A673 (cell line): ENCODE data around the gene NOP16. TPM values are rescaled to one million over a fixed set of nuclear protein-coding genes. Genes with fewer than 3 reads are reported as not detected.

ENCODE experiments used
- BruUV-seq: library from RNA; stranded (reverse); fragments of 400-500 nt; replicated peaks from 2 replicates; lab custom pipeline; 2021; lab: Mats Ljungman, UMichigan
- CTCF ChIA-PET: fragments of 300-600 bp; sonication (Branson Sonifier 250); formaldehyde crosslinking; loops from one replicate; lab custom pipeline; 2022; ENCODE audit warnings: antibody characterized with exemption; lab: Charles Lee
- POLR2A ChIA-PET: fragments of 300-600 bp; sonication (Branson Sonifier 250); formaldehyde crosslinking; loops from one replicate; lab custom pipeline; 2022; ENCODE audit warnings: antibody characterized with exemption; ENCODE audit not compliant: low non-redundant PET; lab: Charles Lee
- DNase-seq: peaks from one replicate; pipeline ENCODE4 v3.0.0-alpha.2; 2015; ENCODE audit warnings: low spot score
- H3K27ac ChIP-seq: fragments of 200-600 bp; sonication (generic); 2 replicates; pipeline ENCODE4 v1.5.1; 2016; ENCODE audit warnings: mixed run types, low read depth, mild to moderate bottlenecking, mixed read lengths, antibody characterized with exemption, low read length; ENCODE audit not compliant: poor library complexity, severe bottlenecking
- H3K27me3 ChIP-seq: fragments of 200-600 bp; sonication (generic); replicated peaks from 2 replicates; pipeline ENCODE4 v1.6.1; 2017; ENCODE audit warnings: mixed run types, low read depth, mild to moderate bottlenecking, mixed read lengths, antibody characterized with exemption, low read length; ENCODE audit not compliant: insufficient read depth, poor library complexity
- H3K36me3 ChIP-seq: fragments of 200-600 bp; sonication (generic); 2 replicates; pipeline ENCODE4 v1.6.1; 2016; ENCODE audit warnings: mixed run types, mild to moderate bottlenecking, mixed read lengths, antibody characterized with exemption, low read length; ENCODE audit not compliant: insufficient read depth, poor library complexity, severe bottlenecking
- H3K4me1 ChIP-seq: fragments of 200-600 bp; sonication (generic); 2 replicates; pipeline ENCODE4 v1.6.1; 2017; ENCODE audit warnings: mixed run types, mild to moderate bottlenecking, mixed read lengths, antibody characterized with exemption, low read length; ENCODE audit not compliant: insufficient read depth, poor library complexity, severe bottlenecking
- H3K4me3 ChIP-seq: fragments of 200-600 bp; sonication (generic); 2 replicates; pipeline ENCODE4 v1.5.1; 2016; ENCODE audit warnings: low read depth, mixed run types, mild to moderate bottlenecking, mixed read lengths, low read length; ENCODE audit not compliant: poor library complexity, severe bottlenecking
- H3K9me3 ChIP-seq: fragments of 200-600 bp; sonication (generic); 2 replicates; pipeline ENCODE4 v1.6.1; 2016; ENCODE audit warnings: mixed run types, low read depth, mild to moderate bottlenecking, mixed read lengths, antibody characterized with exemption, low read length; ENCODE audit not compliant: poor library complexity, severe bottlenecking
- EZH2 ChIP-seq: fragments of 200-600 bp; sonication (generic); IDR thresholded peaks from 2 replicates; pipeline ENCODE4 v1.6.1; 2017; ENCODE audit warnings: borderline replicate concordance, low read depth, mild to moderate bottlenecking, mixed read lengths, antibody characterized with exemption, low read length; ENCODE audit not compliant: poor library complexity, severe bottlenecking
- intact Hi-C: fragments of 100-400 bp; cut with micrococcal nuclease; formaldehyde crosslinking; loops from one replicate; pipeline ENCODE4 v1.10.0; 2022; ENCODE audit not compliant: unreplicated experiment
- total RNA-seq: library from RNA; stranded (reverse); gene quantifications from 2 replicates; pipeline ENCODE4 v1.2.3, GENCODE V29; 2021
- TF ChIP-seq, protein P1 (sequence below): fragments of 300-800, 200-600 bp; sonication (generic); conservative IDR thresholded peaks from 2 replicates; pipeline ENCODE4 v1.5.1; 2017; ENCODE audit warnings: low read depth, mild to moderate bottlenecking, antibody characterized with exemption, low read length, moderate library complexity, mixed read lengths

NOP16 gene
- total RNA-seq, 1 experiment from 2014 or later: 66.0 TPM

DNA sequence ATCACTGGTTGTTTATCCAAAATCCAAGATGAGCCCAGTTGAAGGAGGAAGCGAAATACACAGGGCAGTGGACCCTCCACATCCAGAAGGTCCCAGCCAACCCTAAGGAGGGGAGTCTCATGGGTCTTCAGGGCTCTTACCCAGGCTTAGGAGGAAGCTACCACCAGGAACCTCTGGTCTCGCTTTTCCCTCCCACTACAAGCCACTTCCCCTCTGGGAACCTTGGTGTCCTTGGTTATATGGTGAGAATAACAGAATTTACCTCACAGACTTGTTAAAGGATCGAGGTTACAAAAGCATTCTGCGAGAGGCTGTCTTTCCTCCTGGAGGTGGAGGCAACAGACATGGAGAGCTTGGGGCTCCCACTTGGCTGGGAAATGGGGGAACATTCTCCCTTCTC is 3.6 kb upstream of the NOP16 start:
- POLR2A ChIA-PET: no interaction called here
- DNase-seq: no peak
- Histone ChIP-seq H3K27me3 (no peaks in the 10 kb centered on the region), H3K9me3 (no peaks in the 10 kb centered on the region), H3K4me1 (peaks cover 8% of the 10 kb centered on the region), H3K36me3 (no peaks in the 10 kb centered on the region), H3K4me3 (no peak overlapping the region), H3K27ac (no peak overlapping the region)
- intact Hi-C loops: no loop called here
- CTCF ChIA-PET: no interaction called here
- TF ChIP-seq EZH2: no peak
- TF ChIP-seq, protein P1, sequence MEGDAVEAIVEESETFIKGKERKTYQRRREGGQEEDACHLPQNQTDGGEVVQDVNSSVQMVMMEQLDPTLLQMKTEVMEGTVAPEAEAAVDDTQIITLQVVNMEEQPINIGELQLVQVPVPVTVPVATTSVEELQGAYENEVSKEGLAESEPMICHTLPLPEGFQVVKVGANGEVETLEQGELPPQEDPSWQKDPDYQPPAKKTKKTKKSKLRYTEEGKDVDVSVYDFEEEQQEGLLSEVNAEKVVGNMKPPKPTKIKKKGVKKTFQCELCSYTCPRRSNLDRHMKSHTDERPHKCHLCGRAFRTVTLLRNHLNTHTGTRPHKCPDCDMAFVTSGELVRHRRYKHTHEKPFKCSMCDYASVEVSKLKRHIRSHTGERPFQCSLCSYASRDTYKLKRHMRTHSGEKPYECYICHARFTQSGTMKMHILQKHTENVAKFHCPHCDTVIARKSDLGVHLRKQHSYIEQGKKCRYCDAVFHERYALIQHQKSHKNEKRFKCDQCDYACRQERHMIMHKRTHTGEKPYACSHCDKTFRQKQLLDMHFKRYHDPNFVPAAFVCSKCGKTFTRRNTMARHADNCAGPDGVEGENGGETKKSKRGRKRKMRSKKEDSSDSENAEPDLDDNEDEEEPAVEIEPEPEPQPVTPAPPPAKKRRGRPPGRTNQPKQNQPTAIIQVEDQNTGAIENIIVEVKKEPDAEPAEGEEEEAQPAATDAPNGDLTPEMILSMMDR: no peak
- no TSS peak for BruUV-seq

DNA sequence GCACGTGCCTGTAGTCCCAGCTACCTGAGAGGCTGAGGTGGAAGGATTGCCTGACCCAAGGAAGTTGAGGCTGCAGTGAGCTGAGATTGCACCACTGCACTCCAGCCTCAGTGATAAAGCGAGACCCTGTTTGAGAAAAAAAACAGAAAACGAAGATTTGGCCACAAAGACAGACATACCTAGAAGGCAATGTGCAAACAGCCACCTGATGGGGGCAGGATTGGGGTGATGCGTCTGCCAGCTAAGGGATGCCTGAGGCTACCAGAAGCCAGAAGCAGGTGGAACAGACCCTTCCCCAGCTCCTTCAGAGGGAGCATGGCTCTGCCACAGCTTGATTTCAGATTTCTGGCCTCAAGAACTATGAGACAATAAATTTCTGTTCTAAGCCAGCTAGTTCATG is 3.1 kb upstream of the NOP16 start:
- intact Hi-C loops: no loop called here
- peaks cover 4% of the 10 kb centered on the region for H3K36me3 ChIP-seq
- no peaks in the 10 kb centered on the region for H3K27me3 ChIP-seq
- CTCF ChIA-PET: no interaction called here
- peaks cover 13% of the 10 kb centered on the region for H3K4me1 ChIP-seq
- no peak overlapping the region for H3K27ac ChIP-seq
- no TSS peak for BruUV-seq
- no peaks in the 10 kb centered on the region for H3K9me3 ChIP-seq
- H3K4me3 ChIP-seq: no peak overlapping the region
- no peak for TF ChIP-seq EZH2
- TF ChIP-seq, protein P1: no peak
- no peak for DNase-seq
- POLR2A ChIA-PET: no interaction called here

DNA sequence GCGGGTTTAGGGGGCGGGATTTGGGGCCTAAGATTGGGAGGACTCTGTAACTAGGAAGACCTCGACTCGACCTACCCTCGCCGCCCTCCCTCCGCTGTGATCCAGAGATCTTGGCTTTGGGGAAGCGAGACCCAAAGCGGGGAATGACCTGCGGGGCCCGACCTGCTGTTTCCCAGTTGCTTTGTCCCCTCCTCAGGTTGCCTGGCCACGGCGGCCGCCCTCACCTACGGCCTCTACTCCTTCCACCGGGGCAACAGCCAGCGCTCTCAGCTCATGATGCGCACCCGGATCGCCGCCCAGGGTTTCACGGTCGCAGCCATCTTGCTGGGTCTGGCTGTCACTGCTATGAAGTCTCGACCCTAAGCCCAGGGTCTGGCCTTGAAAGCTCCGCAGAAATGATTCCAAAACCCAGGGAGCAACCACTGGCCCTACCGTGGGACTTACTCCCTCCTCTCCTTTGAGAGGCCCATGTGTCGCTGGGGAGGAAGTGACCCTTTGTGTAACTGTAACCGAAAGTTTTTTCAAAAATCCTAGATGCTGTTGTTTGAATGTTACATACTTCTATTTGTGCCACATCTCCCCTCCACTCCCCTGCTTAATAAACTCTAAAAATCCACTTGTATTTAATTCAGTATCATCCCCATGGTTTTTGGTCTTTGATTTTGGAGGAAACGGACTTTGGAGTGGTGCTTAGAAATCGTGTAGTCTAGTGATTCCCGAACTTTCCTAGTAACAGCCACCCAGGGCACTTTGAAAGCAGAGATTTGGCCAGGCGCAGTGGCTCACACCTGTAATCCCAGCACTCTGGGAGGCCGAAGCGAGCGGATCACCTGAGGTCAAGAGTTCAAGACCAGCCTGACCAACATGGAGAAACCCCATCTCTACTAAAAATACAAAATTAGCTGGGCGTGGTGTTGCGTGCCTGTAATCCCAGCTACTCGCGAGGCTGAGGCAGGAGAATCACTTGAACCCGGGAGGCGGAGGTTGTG is 1.0 kb upstream of the NOP16 start:
- ChIA-PET POLR2A (no interaction called here), CTCF (no interaction called here)
- peaks cover 23% of the 10 kb centered on the region for H3K36me3 ChIP-seq
- no peaks in the 10 kb centered on the region for H3K9me3 ChIP-seq
- H3K4me3 ChIP-seq: peak overlapping the region; percentile 95
- no peaks in the 10 kb centered on the region for H3K27me3 ChIP-seq
- intact Hi-C loops: loop anchor here (5.0 kb wide), 1 partner anchor 148 kb away; the partner anchor contains the start of gene RNF44
- peak overlapping the region; percentile 99 for H3K27ac ChIP-seq
- no peak for TF ChIP-seq EZH2
- TF ChIP-seq, protein P1: no peak
- peaks cover 13% of the 10 kb centered on the region for H3K4me1 ChIP-seq
- no peak for DNase-seq
- TSS peak; percentile 97 for BruUV-seq
